Breast epithelium (tissue), 4 donors: ENCODE measurements around the gene ARSD. TPM values are rescaled to one million over a fixed set of nuclear protein-coding genes. Genes with fewer than 3 reads are reported as not detected.
"Not testable (repeated sequence)": the region's sequence is repeated elsewhere in the genome, so short reads cannot be mapped to it uniquely, and the experiment has no call there.

Experiments used
- DNase-seq, 2 donors: peaks; one replicate each; pipeline ENCODE4 v3.0.0-alpha.2; 2019; ENCODE audit warnings: low spot score in 2 of 2
- H3K27ac ChIP-seq, 2 donors: fragments of 200-600 bp; sonication (generic) in 1 of 2; one replicate each; pipeline ENCODE4 v1.5.1; 2016 to 2019; ENCODE audit warnings: mild to moderate bottlenecking in 1 of 2
- H3K27me3 ChIP-seq, 2 donors: fragments of 200-600 bp; sonication (generic) in 1 of 2; one replicate each; pipeline versions ENCODE4 v1.5.1 to v1.6.0; 2017 to 2019; ENCODE audit warnings: control low read depth in 1 of 2, mild to moderate bottlenecking in 1 of 2
- H3K36me3 ChIP-seq: fragments of 200-600 bp; one replicate; pipeline ENCODE4 v1.5.1; 2019
- H3K4me1 ChIP-seq, 2 donors: fragments of 200-600 bp; sonication (generic); one replicate each; pipeline ENCODE4 v1.5.1; 2016 to 2019; ENCODE audit warnings: control low read depth in 1 of 2
- H3K4me3 ChIP-seq, 3 donors: fragments of 200-600 bp; sonication (generic); 1 replicate in 2 of 3; 2 replicates in 1 of 3; pipeline ENCODE4 v1.5.1; 2016 to 2019; ENCODE audit warnings: mild to moderate bottlenecking in 3 of 3, moderate library complexity in 2 of 3
- H3K9me3 ChIP-seq, 2 donors: fragments of 200-600 bp; sonication (generic) in 1 of 2; one replicate each; pipeline ENCODE4 v1.5.1; 2016 to 2019; ENCODE audit warnings: control low read depth in 1 of 2
- POLR2A ChIP-seq: fragments of 450-650 bp; IDR thresholded peaks from one replicate; pipeline ENCODE4 v1.6.1; 2016; ENCODE audit warnings: antibody characterized with exemption, mild to moderate bottlenecking, moderate library complexity
- POLR2AphosphoS5 ChIP-seq, 3 donors: sonication (generic); formaldehyde crosslinking; IDR thresholded peaks; one replicate each; pipeline ENCODE4 v1.6.1; 2017; ENCODE audit warnings: antibody characterized with exemption in 3 of 3
- intact Hi-C: fragments of 100-400 bp; cut with DNase I; formaldehyde crosslinking; loops from one replicate; pipeline ENCODE4 v1.15.1; 2023; ENCODE audit warnings: low total_unique reads
- total RNA-seq, 3 donors: library from RNA; depleted of rRNA; stranded (reverse); fragments of >200 nt; gene quantifications; one replicate each; pipeline ENCODE4 v1.1.0, GENCODE V29; 2016
- TF ChIP-seq, protein P1 (sequence below), 3 donors: fragments of 450-650 bp; IDR thresholded peaks; one replicate each; pipeline ENCODE4 v1.5.1; 2016 to 2017; ENCODE audit warnings: antibody characterized with exemption in 3 of 3, mild to moderate bottlenecking in 3 of 3, moderate library complexity in 3 of 3

The ARSD gene
- total RNA-seq, 3 donors from 2014 or later, result 28.0 to 83.3 (median 47.2) TPM

DNA sequence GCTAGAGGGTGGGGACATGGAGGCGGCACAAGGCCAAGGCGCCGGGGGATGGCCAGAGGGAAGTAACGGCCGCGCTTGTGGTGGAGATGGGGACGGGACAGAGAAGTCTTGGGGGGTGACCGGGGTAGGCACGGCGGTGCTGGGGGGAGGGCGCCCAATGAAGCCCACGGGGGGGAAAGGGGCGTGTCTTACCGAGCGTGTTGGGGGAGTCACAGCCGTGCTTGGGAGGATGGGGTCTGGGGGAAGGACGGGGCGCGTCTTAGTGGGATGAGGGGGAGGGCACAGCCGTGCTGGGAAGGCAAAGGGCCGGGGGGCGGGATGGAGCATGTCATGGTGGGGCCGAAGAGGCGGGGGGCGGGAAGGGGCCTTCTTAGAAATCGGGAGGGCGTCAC is 952 bp downstream of the ARSD start:
- intact Hi-C loops, result loop anchor here (2.0 kb wide), 1 partner anchor 33 kb away; no protein-coding TSS in a partner anchor
- H3K4me3 ChIP-seq, result peak overlapping the region; percentile 59 to 77 (median 77)
- peak; percentile 39 to 52 for DNase-seq
- peak overlapping the region; percentile 97 to 98 for H3K27ac ChIP-seq
- H3K9me3 ChIP-seq, result peaks cover 0 to 12% of the 10 kb centered on the region in 2 donors
- TF ChIP-seq POLR2A, result no peak
- TF ChIP-seq POLR2AphosphoS5 (IDR thresholded peaks at IDR 0.05), result no peak
- TF ChIP-seq, protein P1, sequence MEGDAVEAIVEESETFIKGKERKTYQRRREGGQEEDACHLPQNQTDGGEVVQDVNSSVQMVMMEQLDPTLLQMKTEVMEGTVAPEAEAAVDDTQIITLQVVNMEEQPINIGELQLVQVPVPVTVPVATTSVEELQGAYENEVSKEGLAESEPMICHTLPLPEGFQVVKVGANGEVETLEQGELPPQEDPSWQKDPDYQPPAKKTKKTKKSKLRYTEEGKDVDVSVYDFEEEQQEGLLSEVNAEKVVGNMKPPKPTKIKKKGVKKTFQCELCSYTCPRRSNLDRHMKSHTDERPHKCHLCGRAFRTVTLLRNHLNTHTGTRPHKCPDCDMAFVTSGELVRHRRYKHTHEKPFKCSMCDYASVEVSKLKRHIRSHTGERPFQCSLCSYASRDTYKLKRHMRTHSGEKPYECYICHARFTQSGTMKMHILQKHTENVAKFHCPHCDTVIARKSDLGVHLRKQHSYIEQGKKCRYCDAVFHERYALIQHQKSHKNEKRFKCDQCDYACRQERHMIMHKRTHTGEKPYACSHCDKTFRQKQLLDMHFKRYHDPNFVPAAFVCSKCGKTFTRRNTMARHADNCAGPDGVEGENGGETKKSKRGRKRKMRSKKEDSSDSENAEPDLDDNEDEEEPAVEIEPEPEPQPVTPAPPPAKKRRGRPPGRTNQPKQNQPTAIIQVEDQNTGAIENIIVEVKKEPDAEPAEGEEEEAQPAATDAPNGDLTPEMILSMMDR (IDR thresholded peaks at IDR 0.05), result no peak
- no peaks in the 10 kb centered on the region for H3K4me1 ChIP-seq
- H3K27me3 ChIP-seq, result no peaks in the 10 kb centered on the region
- H3K36me3 ChIP-seq, result no peaks in the 10 kb centered on the region

DNA sequence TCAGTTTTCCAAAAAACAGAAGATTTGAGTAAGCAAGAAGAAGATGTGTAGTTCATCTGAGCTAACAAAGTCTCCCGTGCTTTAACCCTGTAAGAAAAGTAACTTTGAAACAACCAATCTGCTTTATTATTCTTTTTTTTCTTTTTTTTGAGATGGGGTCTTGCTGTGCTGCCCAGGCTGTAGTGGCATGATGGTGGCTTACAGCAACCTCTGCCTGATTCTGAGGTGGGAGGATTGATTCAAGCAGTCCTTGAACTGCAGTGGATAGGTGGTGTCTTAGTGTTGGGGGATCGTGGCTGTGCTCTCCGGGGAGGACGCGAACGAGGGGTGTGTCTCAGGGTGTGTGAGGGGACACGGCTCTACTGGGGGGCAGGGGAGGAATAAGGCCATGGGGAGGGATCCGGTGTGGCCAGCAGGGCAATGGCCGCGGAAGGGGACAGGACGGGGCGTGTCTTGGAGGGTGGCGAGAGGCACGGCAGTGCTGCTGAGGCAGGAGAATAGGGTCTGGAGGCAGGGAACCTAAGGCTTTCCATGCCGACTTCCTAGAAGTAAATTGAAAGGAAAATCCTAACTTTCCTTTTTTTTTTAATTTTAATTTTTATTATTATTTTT is 2.4 kb downstream of the ARSD start:
- Histone ChIP-seq H3K27ac (no peak overlapping the region), H3K27me3 (no peaks in the 10 kb centered on the region), H3K4me1 (no peaks in the 10 kb centered on the region), H3K4me3 (no peak overlapping the region), H3K36me3 (no peaks in the 10 kb centered on the region), H3K9me3 (peaks cover 0 to 12% of the 10 kb centered on the region in 2 donors)
- TF ChIP-seq POLR2A (no peak), POLR2AphosphoS5 (IDR thresholded peaks at IDR 0.05) (no peak)
- TF ChIP-seq, protein P1 (IDR thresholded peaks at IDR 0.05), result no peak
- intact Hi-C loops, result no loop called here
- DNase-seq, result no peak

DNA sequence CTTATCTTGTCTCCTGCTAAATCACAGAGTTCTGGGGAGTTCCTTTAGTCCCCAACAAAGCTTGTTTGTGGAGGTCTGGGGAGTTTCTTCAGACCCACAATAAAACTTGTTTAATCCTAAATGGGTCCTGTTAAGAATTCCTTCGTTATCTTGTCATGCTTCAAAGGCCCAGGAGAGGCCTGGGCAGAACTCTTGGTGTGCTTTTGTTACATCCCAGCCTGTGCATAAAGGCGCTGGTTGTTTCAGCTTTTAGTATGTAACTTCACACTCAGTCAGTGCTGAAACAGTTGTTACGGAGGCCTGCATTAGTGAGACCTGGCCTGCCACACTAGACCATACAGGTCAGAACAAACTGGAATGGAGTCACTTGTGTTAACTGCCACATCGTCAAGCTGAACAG is 2.9 kb downstream of the ARSD start:
- H3K27me3 ChIP-seq, DNase-seq, H3K9me3 ChIP-seq, H3K27ac ChIP-seq, H3K36me3 ChIP-seq, H3K4me1 ChIP-seq, H3K4me3 ChIP-seq, intact Hi-C loops: not testable (repeated sequence)

DNA sequence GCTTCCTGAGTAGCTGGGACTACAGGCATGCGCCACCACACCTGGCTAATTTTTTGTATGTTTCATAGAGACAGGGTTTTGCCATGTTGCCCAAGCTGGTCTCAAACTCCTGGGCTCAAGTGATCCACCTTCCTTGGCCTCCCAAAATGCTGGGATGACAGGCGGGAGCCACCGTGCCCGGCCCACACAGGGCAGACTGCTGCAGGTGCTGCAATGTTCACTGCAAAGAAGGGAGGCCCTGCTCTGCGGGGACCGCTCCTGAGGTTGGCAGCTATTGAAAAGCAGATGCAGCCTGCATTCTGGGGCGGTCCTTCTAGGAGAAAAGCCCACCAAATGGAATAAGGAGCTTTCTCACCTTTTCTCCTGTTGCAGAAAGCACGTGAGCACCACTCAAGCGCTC is 5.0 kb downstream of the ARSD start:
- no peak overlapping the region for H3K27ac ChIP-seq
- H3K4me1 ChIP-seq, result no peaks in the 10 kb centered on the region
- intact Hi-C loops, result no loop called here
- no peaks in the 10 kb centered on the region for H3K27me3 ChIP-seq
- H3K9me3 ChIP-seq, result no peaks in the 10 kb centered on the region
- peaks cover 4% of the 10 kb centered on the region for H3K36me3 ChIP-seq
- TF ChIP-seq POLR2AphosphoS5 (IDR thresholded peaks at IDR 0.05) (no peak), POLR2A (no peak)
- TF ChIP-seq, protein P1 (IDR thresholded peaks at IDR 0.05), result no peak
- no peak for DNase-seq
- H3K4me3 ChIP-seq, result no peak overlapping the region

DNA sequence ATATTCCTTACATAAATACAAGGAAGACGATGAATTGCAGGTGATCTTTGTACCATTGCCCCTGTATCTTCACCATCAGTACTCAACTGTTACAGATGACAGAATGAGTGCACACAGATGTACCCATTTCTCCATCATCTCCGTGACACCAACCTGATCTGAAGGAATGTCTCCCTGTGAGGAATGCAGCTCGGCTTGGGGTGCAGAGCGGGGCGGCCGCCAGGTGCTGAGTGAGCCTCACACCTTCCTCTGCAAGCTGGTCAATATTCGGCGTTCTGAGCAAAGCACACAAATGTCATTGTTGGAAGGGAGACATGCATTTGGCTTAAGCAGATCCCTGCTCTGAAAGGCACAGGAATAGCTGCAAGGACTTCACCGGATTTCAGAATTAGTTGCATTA is 7.4 kb downstream of the ARSD start:
- intact Hi-C loops, result no loop called here
- no peaks in the 10 kb centered on the region for H3K4me1 ChIP-seq
- H3K27ac ChIP-seq, result no peak overlapping the region
- no peaks in the 10 kb centered on the region for H3K9me3 ChIP-seq
- no peaks in the 10 kb centered on the region for H3K27me3 ChIP-seq
- H3K36me3 ChIP-seq, result peaks cover 4% of the 10 kb centered on the region
- no peak overlapping the region for H3K4me3 ChIP-seq
- TF ChIP-seq POLR2A, result no peak
- TF ChIP-seq, protein P1 (IDR thresholded peaks at IDR 0.05), result no peak
- TF ChIP-seq POLR2AphosphoS5 (IDR thresholded peaks at IDR 0.05), result no peak
- no peak for DNase-seq
